Colonic mucosa (tissue), 4 donors: Measurements from ENCODE around the gene MC1R. TPM values are rescaled to one million over a fixed set of nuclear protein-coding genes. Genes with fewer than 3 reads are reported as not detected.
A peak's percentile ranks its signal among the peaks of the same experiment; 100 is the strongest.
"Not testable (repeated sequence)": the region's sequence is repeated elsewhere in the genome, so short reads cannot be mapped to it uniquely, and the experiment has no call there.

Experiments used
- DNase-seq: peaks from one replicate; pipeline ENCODE4 v3.0.0-alpha.2; 2020
- H3K27ac ChIP-seq: fragments of 200-600 bp; one replicate; pipeline ENCODE4 v1.8.0; 2021
- H3K27me3 ChIP-seq: fragments of 200-600 bp; one replicate; pipeline ENCODE4 v1.8.0; 2021
- H3K36me3 ChIP-seq: fragments of 200-600 bp; one replicate; pipeline ENCODE4 v1.8.0; 2021
- H3K4me1 ChIP-seq: fragments of 200-600 bp; one replicate; pipeline ENCODE4 v1.8.0; 2021; ENCODE audit warnings: mild to moderate bottlenecking
- H3K4me3 ChIP-seq: fragments of 200-600 bp; one replicate; pipeline ENCODE4 v1.8.0; 2021
- H3K9ac ChIP-seq, 2 donors: one replicate each; pipeline ENCODE4 v1.7.0; 2013; ENCODE audit warnings: control low read depth in 2 of 2, low read depth in 2 of 2, low read length in 2 of 2
- H3K9me3 ChIP-seq: fragments of 200-600 bp; one replicate; pipeline ENCODE4 v1.8.0; 2021
- CTCF ChIP-seq: fragments of 200-600 bp; IDR thresholded peaks from one replicate; pipeline ENCODE4 v1.8.0; 2022; ENCODE audit warnings: antibody characterized with exemption, mild to moderate bottlenecking
- intact Hi-C: fragments of 100-400 bp; cut with DNase I; formaldehyde crosslinking; loops from one replicate; pipeline ENCODE4 v1.14.1; 2022
- total RNA-seq, 2 donors: library from RNA; stranded (reverse); fragmentation: NEBNext Ultra II Directional in 1 of 2; extraction: Animal tissue kit (Norgen Biotek cat#: 25700) in 1 of 2; gene quantifications; one replicate each; pipeline ENCODE4 v1.2.1, GENCODE V29; 2021
- donor health status: healthy.
- donor health status: DM: no; HTN: no; CAD: no.
- donor health status: DM: no; HTN: no; CAD: no.

Gene MC1R
- total RNA-seq, 2 donors from 2014 or later = 1.6 to 3.4 TPM

GRCh38 chr16:89873109-89873971 lies 45.3 kb upstream of the MC1R start, which contains the start of gene TCF25:
Gene TCF25 (plus strand): TSS chr16:89873592. CDS start chr16:89873668, 76 bp downstream.
- Histone ChIP-seq H3K4me3 (peak within 1 kb of the TSS; percentile 66), H3K9me3 (no peaks in the 10 kb centered on the region), H3K36me3 (no peaks in the 10 kb centered on the region), H3K27ac (peak within 1 kb of the TSS; percentile 97), H3K27me3 (no peaks in the 10 kb centered on the region), H3K9ac (peak within 1 kb of the TSS; percentile 81 to 99), H3K4me1 (no peaks in the 10 kb centered on the region)
- intact Hi-C loops = no loop called here
- no peak for TF ChIP-seq CTCF
- DNase-seq = peak; percentile 86

- DNase-seq = peak; percentile 97
- intact Hi-C loops = no loop called here
These were observed 44.5 kb upstream of the MC1R start for GRCh38 chr16:89873972-89874689.

GRCh38 chr16:89879123-89879522 lies 39.5 kb upstream of the MC1R start:
- H3K4me3 ChIP-seq, H3K9me3 ChIP-seq, H3K4me1 ChIP-seq, H3K27ac ChIP-seq, H3K9ac ChIP-seq, intact Hi-C loops, DNase-seq, H3K27me3 ChIP-seq: not testable (repeated sequence)
- H3K36me3 ChIP-seq = peaks cover 12% of the 10 kb centered on the region

More at GRCh38 chr16:89873972-89874689, 44.5 kb upstream of the MC1R start:
- Histone ChIP-seq H3K4me3 (peak overlapping the region; percentile 66), H3K9me3 (no peaks in the 10 kb centered on the region), H3K27me3 (no peaks in the 10 kb centered on the region), H3K9ac (peak overlapping the region; percentile 81 to 99), H3K27ac (peak overlapping the region; percentile 97), H3K4me1 (no peaks in the 10 kb centered on the region), H3K36me3 (no peaks in the 10 kb centered on the region)
- no peak for TF ChIP-seq CTCF

GRCh38 chr16:89880477-89881367 lies 37.9 kb upstream of the MC1R start:
- intact Hi-C loops = no loop called here
- no peak for DNase-seq
- no peak overlapping the region for H3K27ac ChIP-seq

GRCh38 chr16:89881368-89881730 lies 37.3 kb upstream of the MC1R start:
- intact Hi-C loops = no loop called here
- H3K36me3 ChIP-seq = peaks cover 13% of the 10 kb centered on the region
- H3K4me3 ChIP-seq = no peak overlapping the region
- no peak for DNase-seq
- no peak overlapping the region for H3K27ac ChIP-seq
- H3K9ac ChIP-seq = no peak overlapping the region
- TF ChIP-seq CTCF = no peak
- H3K27me3 ChIP-seq = no peaks in the 10 kb centered on the region
- no peaks in the 10 kb centered on the region for H3K4me1 ChIP-seq
- H3K9me3 ChIP-seq = no peaks in the 10 kb centered on the region

More at GRCh38 chr16:89880477-89881367, 37.9 kb upstream of the MC1R start:
- H3K36me3 ChIP-seq = peaks cover 13% of the 10 kb centered on the region
- no peak overlapping the region for H3K4me3 ChIP-seq
- H3K27me3 ChIP-seq = no peaks in the 10 kb centered on the region
- TF ChIP-seq CTCF = no peak
- no peaks in the 10 kb centered on the region for H3K9me3 ChIP-seq
- H3K4me1 ChIP-seq = no peaks in the 10 kb centered on the region
- no peak overlapping the region for H3K9ac ChIP-seq
